HUDEP-2 (cell line): ENCODE measurements around the gene MX1.
"Not testable (repeated sequence)": the region's sequence is repeated elsewhere in the genome, so short reads cannot be mapped to it uniquely, and the experiment has no call there.

ENCODE experiments used
- DNase-seq, 76 experiments: peaks; one replicate each; lab custom pipeline; 2025; ENCODE audit not compliant: unreplicated experiment in 76 of 76; lab: John Stamatoyannopoulos, UW

Gene MX1

DNA sequence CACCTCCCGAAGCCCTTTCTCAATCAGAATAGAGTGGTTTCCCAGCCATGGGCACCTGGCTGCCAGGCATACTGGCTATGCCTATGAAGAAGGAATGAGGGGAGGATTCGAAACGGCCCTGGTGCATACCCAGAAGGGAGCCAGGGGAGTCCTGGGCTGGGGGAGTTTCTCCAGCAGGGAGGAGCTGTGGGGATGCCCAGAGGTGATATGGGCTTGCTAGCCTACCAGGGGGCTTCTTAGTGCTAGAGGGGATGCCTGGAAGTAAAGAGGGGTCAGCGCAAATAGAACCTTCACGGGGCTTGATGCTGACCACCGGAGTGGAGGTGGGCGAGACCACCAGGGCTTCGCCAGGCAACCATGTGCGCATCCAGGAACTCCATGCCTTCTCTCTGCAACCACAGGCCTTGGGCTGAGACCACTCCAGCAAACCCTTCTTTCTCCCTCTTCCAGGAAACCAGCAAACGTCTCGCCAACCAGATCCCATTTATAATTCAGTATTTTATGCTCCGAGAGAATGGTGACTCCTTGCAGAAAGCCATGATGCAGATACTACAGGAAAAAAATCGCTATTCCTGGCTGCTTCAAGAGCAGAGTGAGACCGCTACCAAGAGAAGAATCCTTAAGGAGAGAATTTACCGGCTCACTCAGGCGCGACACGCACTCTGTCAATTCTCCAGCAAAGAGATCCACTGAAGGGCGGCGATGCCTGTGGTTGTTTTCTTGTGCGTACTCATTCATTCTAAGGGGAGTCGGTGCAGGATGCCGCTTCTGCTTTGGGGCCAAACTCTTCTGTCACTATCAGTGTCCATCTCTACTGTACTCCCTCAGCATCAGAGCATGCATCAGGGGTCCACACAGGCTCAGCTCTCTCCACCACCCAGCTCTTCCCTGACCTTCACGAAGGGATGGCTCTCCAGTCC, 18.2 kb upstream of the MX1 start:
- no peak for DNase-seq

DNA sequence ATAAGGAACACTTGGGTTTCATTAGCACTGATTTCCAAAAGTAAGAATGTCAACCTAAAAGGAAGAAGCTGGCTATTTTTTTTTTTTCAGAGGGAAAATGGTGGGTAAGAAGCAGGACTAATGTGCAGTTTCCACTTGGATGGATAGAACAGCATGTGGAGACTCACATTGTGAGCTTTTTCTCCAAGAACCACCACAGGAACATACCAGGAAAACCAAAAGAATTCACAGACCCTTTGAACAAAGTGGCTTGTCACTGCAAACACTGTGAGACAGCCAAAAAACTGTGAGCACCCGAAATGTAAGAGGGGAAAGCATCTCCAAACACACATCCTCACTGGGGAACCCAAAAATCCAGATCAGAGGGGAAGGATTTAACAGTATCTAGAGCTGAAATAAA, 15.7 kb upstream of the MX1 start:
- no peak for DNase-seq

- DNase-seq = no peak
Measured at GRCh38 chr21:41410767-41411448, 15.1 kb upstream of the MX1 start.

GRCh38 chr21:41411449-41412089, 14.5 kb upstream of the MX1 start:
- DNase-seq = peak in 31 of 76 experiments; percentile 2 to 31 (median 17)

DNA sequence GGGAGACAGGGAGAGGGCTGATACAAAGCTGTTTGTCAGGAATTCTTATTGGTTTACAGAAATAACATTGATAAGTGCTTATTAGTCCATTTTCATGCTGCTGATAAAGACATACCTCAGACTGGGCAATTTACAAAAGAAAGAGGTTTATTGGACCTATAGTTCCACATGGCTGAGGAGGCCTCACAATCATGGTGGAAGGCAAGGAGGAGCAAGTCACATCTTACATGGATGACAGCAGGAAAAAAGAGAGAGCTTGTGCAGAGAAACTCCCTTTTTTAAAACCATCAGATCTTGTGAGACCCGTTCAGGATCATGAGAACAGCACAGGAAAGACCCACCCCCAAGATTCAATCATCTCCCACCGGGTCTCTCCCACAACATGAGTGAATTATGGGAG, 8.5 kb upstream of the MX1 start:
- DNase-seq = not testable (repeated sequence)

DNA sequence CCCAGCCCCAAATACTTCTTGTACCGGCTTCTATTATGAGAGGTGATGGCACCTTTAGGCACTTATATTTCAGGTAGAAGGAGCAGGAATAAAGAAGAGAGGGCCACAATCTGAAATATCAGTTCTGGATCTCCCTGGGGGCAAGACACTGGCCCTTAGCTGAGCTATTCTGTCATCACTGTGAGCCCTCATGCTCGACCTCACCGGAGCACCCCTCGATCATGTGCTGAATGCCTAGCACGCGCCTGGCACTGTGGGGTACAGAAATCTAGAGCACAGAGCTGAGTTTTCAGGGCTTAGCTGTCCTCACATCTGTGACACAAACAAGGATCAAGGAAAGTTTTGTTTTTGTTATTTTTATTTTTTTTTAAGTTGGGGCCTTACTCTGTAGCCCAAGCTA, 7.6 kb upstream of the MX1 start:
- DNase-seq = no peak

DNA sequence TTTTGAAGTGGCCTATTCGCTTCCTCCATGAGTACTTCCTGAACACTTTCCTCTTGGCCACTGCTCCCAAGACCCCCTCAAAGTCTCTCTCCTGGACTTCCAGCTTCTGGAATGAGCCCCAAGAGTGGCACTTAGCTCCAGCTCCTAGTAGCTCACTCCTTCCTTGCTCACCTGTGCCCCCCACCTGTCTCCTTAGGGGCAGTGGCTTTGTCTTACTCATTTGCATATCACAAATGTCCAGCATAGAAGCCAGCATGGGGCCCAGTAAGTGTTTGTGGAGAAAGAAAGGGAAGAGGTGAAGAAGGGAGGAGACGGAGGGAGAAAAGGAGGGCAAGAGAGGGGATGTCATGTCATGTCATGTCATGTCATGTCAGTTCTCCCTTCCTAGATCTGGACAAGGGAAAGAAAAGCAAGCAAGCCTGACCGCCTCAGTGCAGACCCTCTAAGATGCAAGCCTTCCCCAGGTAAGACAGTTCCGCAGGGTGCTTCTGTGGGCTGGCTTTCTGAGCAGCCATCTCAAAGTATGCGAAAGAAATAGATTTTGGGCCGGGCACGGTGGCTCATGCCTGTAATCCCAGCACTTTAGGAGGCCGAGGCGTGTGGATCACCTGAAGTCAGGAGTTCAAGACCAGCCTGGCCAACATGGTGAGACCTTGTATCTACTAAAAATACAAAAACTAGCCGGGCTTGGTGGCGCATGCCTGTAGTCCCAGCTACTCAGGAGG, 6.9 kb upstream of the MX1 start:
- no peak for DNase-seq

DNA sequence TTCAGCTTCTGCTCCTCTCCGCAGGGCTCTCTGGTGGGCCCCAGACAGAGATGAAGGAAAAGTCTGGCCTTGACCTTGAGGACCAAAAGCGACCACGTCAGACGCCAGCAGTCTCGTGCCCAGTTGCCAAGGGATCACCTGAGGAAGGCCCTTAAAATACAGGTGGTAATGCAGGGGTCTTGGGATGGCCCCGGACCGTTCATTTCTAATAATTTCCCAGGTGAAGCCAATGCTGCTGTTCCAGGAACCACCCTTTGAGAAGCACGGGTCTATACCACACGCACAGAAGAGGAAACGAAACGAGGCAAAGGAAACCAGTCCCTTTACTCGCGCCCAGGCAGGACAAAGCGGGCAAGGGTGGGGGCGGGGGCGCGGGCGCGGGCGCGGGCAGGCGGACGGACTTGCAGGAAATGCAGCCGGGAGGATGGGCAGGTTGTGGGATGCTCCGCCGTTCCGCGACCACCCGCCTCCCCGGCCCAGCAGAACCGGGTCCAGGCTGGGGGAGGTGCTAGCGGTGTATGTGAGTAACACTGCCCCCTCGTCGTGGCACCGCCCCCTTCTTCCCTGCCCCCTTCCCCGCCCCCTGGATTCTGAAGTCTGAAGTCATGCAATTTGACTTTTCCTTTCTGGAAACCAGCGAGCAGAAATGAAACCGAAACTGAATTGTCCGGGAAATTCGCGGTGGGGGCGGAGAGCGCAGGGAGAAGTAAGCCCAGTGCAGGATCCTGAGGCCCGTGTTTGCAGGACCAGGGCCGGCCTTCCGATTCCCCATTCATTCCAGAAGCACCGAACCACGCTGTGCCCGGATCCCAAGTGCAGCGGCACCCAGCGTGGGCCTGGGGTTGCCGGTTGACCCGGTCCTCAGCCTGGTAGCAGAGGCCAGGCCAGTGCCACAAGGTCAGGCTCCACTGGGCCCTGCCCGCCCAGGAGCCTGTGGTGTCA, 5.8 kb upstream of the MX1 start:
- peak in 2 of 76 experiments; percentile 3 to 15 for DNase-seq

DNA sequence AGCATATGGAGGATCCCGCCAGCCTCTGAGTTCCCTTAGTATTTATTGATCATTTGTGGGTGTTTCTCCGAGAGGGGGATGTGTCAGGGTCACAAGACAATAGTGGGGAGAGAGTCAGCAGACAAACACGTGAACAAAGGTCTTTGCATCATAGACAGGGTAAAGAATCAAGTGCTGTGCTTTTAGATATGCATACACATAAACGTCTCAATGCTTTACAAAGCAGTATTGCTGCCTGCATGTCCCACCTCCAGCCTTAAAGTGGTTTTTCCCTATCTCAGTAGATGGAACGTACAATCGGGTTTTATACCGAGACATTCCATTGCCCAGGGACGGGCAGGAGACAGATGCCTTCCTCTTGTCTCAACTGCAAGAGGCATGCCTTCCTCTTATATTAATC, 5.0 kb upstream of the MX1 start:
- not testable (repeated sequence) for DNase-seq

DNA sequence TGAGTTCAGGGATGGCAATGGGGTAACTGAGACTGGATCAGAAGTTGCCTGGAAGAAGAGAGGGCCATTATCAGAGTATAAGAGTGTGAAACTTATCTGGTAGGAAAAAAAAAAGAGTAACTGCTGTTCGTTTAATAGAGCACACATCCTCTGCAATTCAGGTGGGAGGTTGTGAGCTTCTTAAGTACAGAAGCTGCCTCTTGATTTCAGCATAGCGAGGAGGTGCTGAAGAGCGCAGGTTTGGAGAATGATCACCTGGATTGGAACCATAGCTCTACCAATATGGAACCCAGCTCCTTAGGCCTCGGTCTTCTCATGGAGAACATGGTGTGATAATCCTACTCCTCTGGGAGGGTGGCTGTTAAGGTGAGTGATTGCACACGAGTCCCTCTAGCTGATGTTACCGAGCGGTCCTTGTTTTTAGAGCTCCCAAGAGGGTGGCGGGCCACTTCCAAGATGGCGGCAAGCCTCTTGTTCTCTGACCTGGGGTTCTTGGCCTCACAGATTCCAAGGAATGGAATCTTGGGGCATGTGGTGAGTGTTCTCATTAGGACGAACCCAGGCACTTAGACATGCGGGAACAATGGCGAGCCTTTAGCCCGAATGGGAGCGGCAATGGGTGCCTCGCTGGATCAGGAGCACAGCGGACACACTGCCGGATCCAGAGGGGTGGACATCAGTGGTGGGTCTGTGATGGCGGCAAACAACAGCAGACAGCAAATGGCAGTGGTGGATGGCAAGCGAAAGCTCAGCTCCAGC, 3.3 kb upstream of the MX1 start:
- DNase-seq = no peak

DNA sequence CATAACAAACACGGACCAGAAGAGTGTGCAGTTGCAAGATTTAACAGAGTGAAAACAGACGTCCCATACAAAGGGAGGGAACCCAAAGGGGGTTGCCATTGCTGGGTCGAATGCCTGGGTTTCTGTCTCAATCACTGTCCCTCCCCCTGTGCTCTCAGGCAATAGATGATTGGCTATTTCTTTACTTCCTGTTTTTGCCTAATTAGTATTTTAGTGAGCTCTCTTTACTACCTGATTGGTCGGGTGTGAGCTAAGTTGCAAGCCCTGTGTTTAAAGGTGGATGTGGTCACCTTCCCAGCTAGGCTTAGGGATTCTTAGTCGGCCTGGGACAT, 2.8 kb upstream of the MX1 start:
- not testable (repeated sequence) for DNase-seq

DNA sequence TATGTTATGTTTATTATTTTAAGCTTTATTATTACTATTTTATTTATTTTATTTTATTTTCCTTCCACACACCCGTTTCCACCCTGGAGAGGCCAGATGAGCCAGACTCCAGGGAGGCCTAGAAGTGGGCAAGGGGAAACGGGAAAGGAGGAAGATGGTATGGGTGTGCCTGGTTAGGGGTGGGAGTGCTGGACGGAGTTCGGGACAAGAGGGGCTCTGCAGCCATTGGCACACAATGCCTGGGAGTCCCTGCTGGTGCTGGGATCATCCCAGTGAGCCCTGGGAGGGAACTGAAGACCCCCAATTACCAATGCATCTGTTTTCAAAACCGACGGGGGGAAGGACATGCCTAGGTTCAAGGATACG, 468 bp upstream of the MX1 start:
- DNase-seq = no peak

DNA sequence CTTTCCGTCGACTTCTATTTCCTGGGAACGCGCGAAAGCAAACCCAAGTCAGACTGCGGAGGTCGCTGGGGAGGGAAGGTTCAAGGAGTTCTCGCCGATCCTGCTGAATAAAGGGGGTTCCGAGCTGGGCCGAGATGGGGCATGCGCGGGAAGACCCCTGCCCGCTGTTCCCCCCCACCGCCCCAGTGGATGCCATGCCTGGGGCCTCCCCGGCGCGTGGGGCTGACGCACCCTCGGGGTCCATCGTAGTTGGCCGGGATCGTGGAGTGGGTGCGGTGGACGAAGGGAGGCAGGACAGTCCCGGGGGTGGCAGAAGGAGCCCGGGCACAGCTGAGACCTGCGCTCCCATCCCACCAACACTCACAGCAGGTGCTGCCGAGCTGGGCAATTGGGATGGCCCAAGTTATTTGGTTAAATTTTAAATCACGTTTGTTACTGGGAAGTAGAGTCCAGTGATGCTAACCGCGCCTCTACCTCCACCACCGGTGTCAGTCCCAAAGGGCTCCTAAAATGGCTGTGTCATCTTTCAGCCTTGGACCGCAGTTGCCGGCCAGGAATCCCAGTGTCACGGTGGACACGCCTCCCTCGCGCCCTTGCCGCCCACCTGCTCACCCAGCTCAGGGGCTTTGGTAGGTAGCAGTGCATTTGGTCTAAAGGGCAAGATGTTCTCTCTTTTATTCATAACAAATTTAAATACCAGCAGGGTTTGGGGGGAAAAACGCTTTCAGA, 801 bp downstream of the MX1 start:
- no peak for DNase-seq

- no peak for DNase-seq
Measured at GRCh38 chr21:41427556-41427955, 1.5 kb downstream of the MX1 start.

GRCh38 chr21:41428311-41428710, 2.3 kb downstream of the MX1 start:
- DNase-seq = no peak

DNA sequence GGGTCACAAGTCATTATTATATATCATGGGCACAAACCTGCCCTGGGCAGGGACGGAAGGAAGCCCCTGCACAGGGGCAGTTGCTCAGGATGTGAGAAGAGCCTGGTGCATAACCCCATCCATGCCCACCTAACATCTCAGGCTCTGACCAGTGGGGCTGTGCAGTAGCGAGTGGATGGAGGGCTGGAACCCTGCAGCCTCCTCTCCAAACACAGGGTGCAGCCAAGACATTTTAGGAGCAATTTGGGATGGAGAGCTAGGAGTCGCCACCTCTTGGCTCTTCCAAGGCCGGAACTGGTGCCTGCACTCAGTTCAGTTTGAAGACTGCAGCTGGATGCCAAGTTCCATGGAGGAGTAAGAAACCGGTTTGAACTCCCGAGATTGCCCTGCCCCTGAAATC, 2.8 kb downstream of the MX1 start:
- DNase-seq = no peak

- DNase-seq = no peak
Measured at GRCh38 chr21:41429305-41429704, 3.3 kb downstream of the MX1 start.

- DNase-seq = no peak
Measured at GRCh38 chr21:41429925-41430491, 4.0 kb downstream of the MX1 start.
